Brain microvascular endothelial cell (primary cell): ENCODE measurements around the gene CIB2.

Source experiments
- DNase-seq: peaks from one replicate; pipeline ENCODE4 v3.0.0-alpha.2; 2020
- H3K27ac ChIP-seq: fragments of 250-450 bp; sonication (Bioruptor Pico); 2 replicates; pipeline ENCODE4 v1.5.1; 2020; ENCODE audit warnings: mild to moderate bottlenecking, moderate library complexity
- H3K27me3 ChIP-seq: fragments of 250-450 bp; sonication (Bioruptor Pico); replicated peaks from 2 replicates; pipeline ENCODE4 v1.5.1; 2020; ENCODE audit warnings: mild to moderate bottlenecking
- H3K36me3 ChIP-seq: fragments of 250-450 bp; sonication (Bioruptor Pico); replicated peaks from 2 replicates; pipeline ENCODE4 v1.5.1; 2020; ENCODE audit warnings: mild to moderate bottlenecking
- H3K4me3 ChIP-seq: 2 replicates; pipeline ENCODE4 v1.5.1; 2011; ENCODE audit warnings: low read depth, mild to moderate bottlenecking, control low read depth, low read length, moderate library complexity
- in situ Hi-C: cut with HindIII; loops from 2 replicates; pipeline ENCODE4 v1.10.0; 2017; ENCODE audit warnings: low sequenced_read_pairs, low pct_ligation_motif_present
- TF ChIP-seq, protein P1 (sequence below): IDR thresholded peaks from 2 replicates; pipeline ENCODE4 v1.5.1; 2011; ENCODE audit warnings: low read depth, mild to moderate bottlenecking, moderate library complexity, low read length, control low read depth, inconsistent platforms; ENCODE audit errors: missing control alignments

Gene CIB2

DNA sequence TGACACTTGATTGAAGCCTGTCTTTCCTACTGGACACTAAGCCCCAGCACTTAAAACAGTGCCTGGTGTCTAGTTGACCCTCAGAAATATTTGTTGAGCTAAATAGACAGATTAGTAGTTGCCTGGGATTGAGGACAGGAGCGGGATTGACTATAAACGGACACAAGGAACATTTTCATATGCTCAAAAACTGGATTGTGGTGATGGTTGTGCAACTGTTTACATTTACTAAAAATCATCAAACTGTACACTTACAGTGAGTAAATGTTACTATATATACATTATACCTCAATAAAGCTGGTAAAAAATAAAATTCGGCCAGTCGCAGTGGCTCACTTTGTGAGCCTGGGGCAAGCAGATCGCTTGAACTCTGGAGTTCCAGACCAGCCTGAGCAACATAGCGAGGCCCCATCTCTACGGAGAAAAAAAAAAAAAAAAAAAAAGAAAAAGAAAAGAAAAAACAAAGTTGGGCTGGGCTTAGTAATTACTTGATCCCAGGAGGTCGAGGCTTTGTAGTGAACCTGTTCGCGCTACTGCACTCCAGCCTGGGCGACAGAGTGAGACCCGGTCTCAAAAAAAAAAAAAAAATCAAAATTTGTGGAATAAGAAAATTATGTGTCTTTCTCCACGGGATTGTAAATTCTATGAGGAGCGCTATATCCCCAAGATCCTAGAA is 17.3 kb upstream of the CIB2 start:
- H3K27ac ChIP-seq, result peak overlapping the region; percentile 58
- H3K4me3 ChIP-seq, result peak overlapping the region; percentile 71
- DNase-seq, result no peak
- in situ Hi-C loops, result no loop called here
- H3K36me3 ChIP-seq, result no peaks in the 10 kb centered on the region
- no peaks in the 10 kb centered on the region for H3K27me3 ChIP-seq
- TF ChIP-seq, protein P1, sequence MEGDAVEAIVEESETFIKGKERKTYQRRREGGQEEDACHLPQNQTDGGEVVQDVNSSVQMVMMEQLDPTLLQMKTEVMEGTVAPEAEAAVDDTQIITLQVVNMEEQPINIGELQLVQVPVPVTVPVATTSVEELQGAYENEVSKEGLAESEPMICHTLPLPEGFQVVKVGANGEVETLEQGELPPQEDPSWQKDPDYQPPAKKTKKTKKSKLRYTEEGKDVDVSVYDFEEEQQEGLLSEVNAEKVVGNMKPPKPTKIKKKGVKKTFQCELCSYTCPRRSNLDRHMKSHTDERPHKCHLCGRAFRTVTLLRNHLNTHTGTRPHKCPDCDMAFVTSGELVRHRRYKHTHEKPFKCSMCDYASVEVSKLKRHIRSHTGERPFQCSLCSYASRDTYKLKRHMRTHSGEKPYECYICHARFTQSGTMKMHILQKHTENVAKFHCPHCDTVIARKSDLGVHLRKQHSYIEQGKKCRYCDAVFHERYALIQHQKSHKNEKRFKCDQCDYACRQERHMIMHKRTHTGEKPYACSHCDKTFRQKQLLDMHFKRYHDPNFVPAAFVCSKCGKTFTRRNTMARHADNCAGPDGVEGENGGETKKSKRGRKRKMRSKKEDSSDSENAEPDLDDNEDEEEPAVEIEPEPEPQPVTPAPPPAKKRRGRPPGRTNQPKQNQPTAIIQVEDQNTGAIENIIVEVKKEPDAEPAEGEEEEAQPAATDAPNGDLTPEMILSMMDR, result no peak

- H3K36me3 ChIP-seq, result no peaks in the 10 kb centered on the region
- in situ Hi-C loops, result no loop called here
- TF ChIP-seq, protein P1, result no peak
- DNase-seq, result no peak
- no peak overlapping the region for H3K4me3 ChIP-seq
- no peaks in the 10 kb centered on the region for H3K27me3 ChIP-seq
- no peak overlapping the region for H3K27ac ChIP-seq
Measured at GRCh38 chr15:78147566-78147965, 16.3 kb upstream of the CIB2 start.

DNA sequence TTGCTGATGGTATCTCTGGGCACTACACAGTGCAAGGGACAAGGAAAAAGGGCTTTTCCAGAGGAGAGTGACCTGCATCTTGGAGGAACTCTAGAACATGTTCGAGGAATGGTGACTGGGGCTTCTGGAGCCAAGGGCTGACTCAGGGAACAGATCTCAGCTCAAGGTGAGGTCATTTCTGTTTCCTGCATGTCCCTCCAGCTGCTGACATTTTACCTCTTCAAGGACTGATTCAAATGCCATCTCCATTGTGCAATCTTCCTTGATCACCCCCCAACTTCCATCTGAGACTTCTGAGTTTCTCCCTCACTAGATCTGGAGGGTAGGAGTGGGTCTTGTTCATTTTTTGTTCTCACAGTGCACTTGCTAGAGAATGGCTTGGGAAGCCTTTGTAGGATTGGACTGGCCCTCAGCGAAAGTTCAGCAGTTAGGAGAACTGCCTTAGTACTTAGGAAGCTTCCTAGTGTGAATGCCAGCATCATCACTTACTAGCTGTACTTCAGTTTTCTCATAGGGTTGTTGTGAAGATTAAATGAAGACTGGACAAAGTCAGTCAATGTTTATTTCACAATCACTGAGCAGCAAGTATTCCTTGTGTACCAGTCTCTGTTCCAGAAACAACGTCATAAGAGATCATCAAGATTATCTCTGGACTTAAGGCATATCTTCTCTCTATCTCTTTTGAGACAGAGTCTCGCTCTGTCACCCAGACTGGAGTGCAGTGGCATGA is 15.3 kb upstream of the CIB2 start:
- H3K27ac ChIP-seq, result no peak overlapping the region
- in situ Hi-C loops, result no loop called here
- TF ChIP-seq, protein P1, result no peak

DNA sequence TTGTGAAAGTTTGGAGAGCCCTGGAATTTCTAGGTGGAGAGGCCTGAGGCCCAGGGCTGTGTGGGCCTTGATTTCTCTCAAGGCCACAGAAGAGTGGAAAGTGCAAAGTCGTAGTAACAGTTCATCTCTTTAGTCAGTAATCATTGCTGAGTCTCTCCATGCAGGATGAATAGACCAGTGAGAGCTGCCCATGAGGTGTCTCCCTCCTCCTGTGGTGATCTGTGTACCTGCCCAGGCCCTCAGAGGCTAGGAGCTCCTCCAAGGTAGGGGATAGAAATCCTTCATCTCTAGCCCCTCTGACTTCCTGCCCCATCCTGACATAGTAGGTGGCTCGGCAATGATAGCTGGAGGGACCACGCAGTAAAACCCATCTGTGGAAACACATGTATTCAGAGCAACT is 11.1 kb upstream of the CIB2 start:
- TF ChIP-seq, protein P1, result no peak
- H3K27me3 ChIP-seq, result no peaks in the 10 kb centered on the region
- no peaks in the 10 kb centered on the region for H3K36me3 ChIP-seq
- no peak for DNase-seq
- H3K4me3 ChIP-seq, result no peak overlapping the region
- no peak overlapping the region for H3K27ac ChIP-seq
- in situ Hi-C loops, result no loop called here

More for the DNA sequence above, 15.3 kb upstream of the CIB2 start:
- DNase-seq, result no peak
- Histone ChIP-seq H3K4me3 (no peak overlapping the region), H3K27me3 (no peaks in the 10 kb centered on the region), H3K36me3 (no peaks in the 10 kb centered on the region)

DNA sequence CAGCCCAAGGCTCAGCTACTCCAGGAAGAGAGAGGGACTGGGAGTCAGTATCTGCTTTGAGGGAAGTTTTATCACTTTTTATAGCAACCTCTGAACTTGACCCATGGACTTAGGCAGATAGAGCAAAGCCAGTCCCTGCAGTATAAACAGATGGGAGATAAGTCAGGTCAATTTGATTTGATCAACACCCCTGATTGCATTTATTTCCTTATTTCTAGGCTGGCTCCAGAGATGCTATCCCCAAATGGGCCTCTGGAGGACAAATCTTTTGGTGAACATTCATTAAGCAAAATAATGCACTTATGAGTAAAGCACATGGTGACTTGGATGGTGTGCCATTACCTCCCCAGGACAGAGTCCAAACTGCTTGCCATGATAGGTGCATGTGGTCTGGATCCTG is 9.0 kb upstream of the CIB2 start:
- Histone ChIP-seq H3K36me3 (no peaks in the 10 kb centered on the region), H3K27me3 (no peaks in the 10 kb centered on the region), H3K4me3 (no peak overlapping the region), H3K27ac (no peak overlapping the region)
- TF ChIP-seq, protein P1, result no peak
- in situ Hi-C loops, result no loop called here
- DNase-seq, result no peak

DNA sequence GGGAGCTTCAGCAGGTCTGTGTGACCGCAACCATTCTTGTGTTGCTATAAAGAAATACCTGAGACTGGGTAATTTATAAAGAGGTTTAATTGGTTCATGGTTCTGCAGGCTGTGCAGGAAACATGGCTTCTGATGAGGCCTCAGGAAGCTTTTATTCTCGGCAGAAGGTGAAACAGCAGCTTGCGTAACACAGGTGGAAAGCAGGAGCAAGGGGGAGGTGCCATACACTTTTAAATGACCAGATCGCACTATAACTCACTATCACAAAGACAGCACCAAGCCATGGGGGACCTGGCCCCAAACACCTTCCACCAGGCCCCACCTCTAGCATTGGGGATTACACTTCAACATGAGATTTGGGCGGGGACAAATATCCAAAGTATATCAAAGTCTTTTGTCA is 8.3 kb upstream of the CIB2 start:
- TF ChIP-seq, protein P1, result no peak
- Histone ChIP-seq H3K36me3 (no peaks in the 10 kb centered on the region), H3K4me3 (no peak overlapping the region), H3K27ac (no peak overlapping the region), H3K27me3 (no peaks in the 10 kb centered on the region)
- no peak for DNase-seq
- in situ Hi-C loops, result no loop called here
